Measurements from ENCODE around the gene DISP3.
A peak's percentile ranks its signal among the peaks of the same experiment; 100 is the strongest.
"Not testable (repeated sequence)": the region's sequence is repeated elsewhere in the genome, so short reads cannot be mapped to it uniquely, and the experiment has no call there.

The DISP3 gene

GRCh38 chr1:11563560-11564069, 84.7 kb downstream of the DISP3 start:
- no peak for DNase-seq (ENCODE audit: low read depth, low spot score)
- H3K4me3 ChIP-seq (ENCODE audit: low read length), result no peak overlapping the region

- DNase-seq (ENCODE audit: low read depth, low spot score), result no peak
- H3K4me3 ChIP-seq (ENCODE audit: low read length), result no peak overlapping the region
Observed at GRCh38 chr1:11564237-11564636, 85.3 kb downstream of the DISP3 start.

- no peak for DNase-seq (ENCODE audit: low read depth, low spot score)
Observed at GRCh38 chr1:11566042-11566850, 87.3 kb downstream of the DISP3 start.

GRCh38 chr1:11567244-11568065, 88.5 kb downstream of the DISP3 start:
- DNase-seq (ENCODE audit: low read depth, low spot score), result no peak
- H3K4me3 ChIP-seq (ENCODE audit: low read length), result no peak overlapping the region

More at GRCh38 chr1:11566042-11566850, 87.3 kb downstream of the DISP3 start:
- no peak overlapping the region for H3K4me3 ChIP-seq (ENCODE audit: low read length)

GRCh38 chr1:11568687-11569086, 89.7 kb downstream of the DISP3 start:
- DNase-seq (ENCODE audit: low read depth, low spot score), result no peak
- H3K4me3 ChIP-seq (ENCODE audit: low read length), result no peak overlapping the region

- DNase-seq (ENCODE audit: low read depth, low spot score), result no peak
- no peak overlapping the region for H3K4me3 ChIP-seq (ENCODE audit: low read length)
Observed at GRCh38 chr1:11569551-11569950, 90.6 kb downstream of the DISP3 start.

- DNase-seq (ENCODE audit: low read depth, low spot score), result no peak
- no peak overlapping the region for H3K4me3 ChIP-seq (ENCODE audit: low read length)
Observed at GRCh38 chr1:11569954-11570353, 91.0 kb downstream of the DISP3 start.

GRCh38 chr1:11570821-11571380, 91.9 kb downstream of the DISP3 start:
- no peak for DNase-seq (ENCODE audit: low read depth, low spot score)
- no peak overlapping the region for H3K4me3 ChIP-seq (ENCODE audit: low read length)

- DNase-seq (ENCODE audit: low read depth, low spot score), result peak; percentile 22
Observed at GRCh38 chr1:11571906-11572616, 93.1 kb downstream of the DISP3 start.

GRCh38 chr1:11573116-11573692, 94.2 kb downstream of the DISP3 start:
- no peak overlapping the region for H3K4me3 ChIP-seq (ENCODE audit: low read length)
- DNase-seq (ENCODE audit: low read depth, low spot score), result no peak

More at GRCh38 chr1:11571906-11572616, 93.1 kb downstream of the DISP3 start:
- H3K4me3 ChIP-seq (ENCODE audit: low read length), result no peak overlapping the region

GRCh38 chr1:11575553-11575952, 96.6 kb downstream of the DISP3 start:
- no peak for DNase-seq (ENCODE audit: low read depth, low spot score)
- no peak overlapping the region for H3K4me3 ChIP-seq (ENCODE audit: low read length)

- H3K4me3 ChIP-seq (ENCODE audit: low read length), result no peak overlapping the region
- DNase-seq (ENCODE audit: low read depth, low spot score), result no peak
Observed at GRCh38 chr1:11576109-11576875, 97.3 kb downstream of the DISP3 start.

- DNase-seq (ENCODE audit: low read depth, low spot score), result no peak
- H3K4me3 ChIP-seq (ENCODE audit: low read length), result no peak overlapping the region
Observed at GRCh38 chr1:11578004-11578403, 99.0 kb downstream of the DISP3 start.

- no peak for DNase-seq (ENCODE audit: low read depth, low spot score)
Observed at GRCh38 chr1:11579506-11579905, 100.6 kb downstream of the DISP3 start.

GRCh38 chr1:11580049-11580448, 101.1 kb downstream of the DISP3 start:
- H3K4me3 ChIP-seq (ENCODE audit: low read length), result peak overlapping the region; percentile 34
- not testable (repeated sequence) for DNase-seq (ENCODE audit: low read depth, low spot score)

More at GRCh38 chr1:11579506-11579905, 100.6 kb downstream of the DISP3 start:
- peak overlapping the region; percentile 34 for H3K4me3 ChIP-seq (ENCODE audit: low read length)

- DNase-seq (ENCODE audit: low read depth, low spot score), result no peak
- H3K4me3 ChIP-seq (ENCODE audit: low read length), result no peak overlapping the region
Observed at GRCh38 chr1:11581445-11581991, 102.6 kb downstream of the DISP3 start.

GRCh38 chr1:11585389-11585788, 106.4 kb downstream of the DISP3 start:
- no peak overlapping the region for H3K4me3 ChIP-seq (ENCODE audit: low read length)
- no peak for DNase-seq (ENCODE audit: low read depth, low spot score)

Data from Jurkat, Clone E6-1 (cell line).